ENCODE results near the gene OR6C3.
"Not testable (repeated sequence)": the region's sequence is repeated elsewhere in the genome, so short reads cannot be mapped to it uniquely, and the experiment has no call there.

OR6C3 gene

DNA sequence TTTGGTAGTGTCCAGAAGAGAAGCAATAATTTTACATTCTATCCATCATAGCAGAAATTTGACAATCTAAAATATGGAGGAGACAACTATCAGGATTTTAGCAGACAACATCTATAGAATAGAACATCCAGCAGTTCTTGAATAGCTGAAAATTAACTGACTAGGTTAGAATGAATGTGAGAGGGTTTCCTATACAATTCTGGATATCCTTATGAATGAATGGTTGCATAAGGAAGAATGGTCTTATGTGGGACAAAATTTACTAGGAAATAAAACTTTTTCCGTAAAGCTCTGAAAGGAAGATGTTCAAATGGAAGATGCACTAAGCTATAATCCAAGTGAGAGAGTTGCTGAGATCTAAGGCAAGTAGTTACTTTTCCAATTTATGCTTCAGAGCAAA is at the start of gene OR6C3:
Gene OR6C3 (plus strand): TSS at position 301 of the 400 bp plus-strand sequence. CDS start 955 bp downstream, outside the sequence.
- no peak for DNase-seq (ENCODE audit: low spot score)

DNA sequence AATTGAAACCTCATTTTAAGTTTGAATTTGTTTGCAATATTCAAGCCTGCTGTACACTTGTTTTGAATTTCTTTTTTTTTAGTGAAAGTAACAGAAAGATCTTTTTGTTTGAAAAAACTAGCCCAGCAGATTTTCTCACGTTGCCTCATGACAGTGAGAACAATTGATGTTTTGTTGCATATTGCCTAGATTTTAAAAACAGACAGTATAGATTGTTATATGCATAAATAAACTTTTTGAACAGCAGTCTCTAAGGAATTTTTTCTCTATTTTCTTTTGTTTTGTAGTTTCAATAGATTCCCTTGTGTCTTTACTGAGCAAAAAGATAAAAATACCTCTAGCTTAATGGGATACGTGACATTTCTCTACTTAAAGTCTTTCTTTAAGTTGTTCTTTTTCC is 49.6 kb upstream of the OR6C3 start:
- no peak for DNase-seq (ENCODE audit: low spot score)

DNA sequence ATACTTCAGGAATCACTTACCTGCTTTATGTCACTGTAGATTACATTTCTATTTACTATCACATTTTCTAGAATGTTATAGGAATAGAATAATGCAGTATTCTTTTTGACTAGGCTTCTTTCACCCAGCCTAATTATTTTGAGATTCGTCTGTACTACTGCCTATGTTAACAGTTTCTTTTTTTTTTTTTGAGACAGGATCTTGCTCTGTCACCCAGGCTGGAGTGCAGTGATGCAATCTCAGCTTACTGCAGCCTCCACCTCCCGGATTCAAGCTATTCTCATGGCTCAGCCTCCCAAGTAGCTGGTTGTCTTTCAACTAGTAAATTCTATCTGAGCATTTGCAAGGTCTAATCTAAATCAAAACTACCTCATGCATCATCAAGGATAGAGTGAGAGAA is 40.5 kb upstream of the OR6C3 start:
- DNase-seq (ENCODE audit: low spot score) = no peak

DNA sequence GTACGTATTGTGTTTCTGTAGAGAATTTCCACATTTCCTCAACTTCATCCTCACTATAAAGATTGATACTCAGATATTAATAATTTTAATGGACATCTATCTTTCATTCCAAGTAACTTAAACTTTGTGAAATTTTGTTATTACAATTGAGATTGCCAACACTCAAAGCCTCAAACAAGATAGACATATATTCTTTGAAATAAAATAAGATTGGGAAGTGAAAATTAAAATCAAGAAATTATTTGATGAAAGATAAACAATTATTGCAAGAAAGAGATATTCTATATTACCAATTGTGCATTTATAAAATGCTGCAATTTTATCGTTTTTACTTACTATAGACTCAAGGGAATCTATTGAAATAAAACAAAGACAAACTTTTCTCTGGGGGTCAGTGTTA is 34.1 kb upstream of the OR6C3 start, which contains the start of gene OR6C6:
Gene OR6C6 (minus strand): TSS at position 101 of the 400 bp plus-strand sequence. CDS start 1,337 bp downstream, outside the sequence.
- no peak for DNase-seq (ENCODE audit: low spot score)

DNA sequence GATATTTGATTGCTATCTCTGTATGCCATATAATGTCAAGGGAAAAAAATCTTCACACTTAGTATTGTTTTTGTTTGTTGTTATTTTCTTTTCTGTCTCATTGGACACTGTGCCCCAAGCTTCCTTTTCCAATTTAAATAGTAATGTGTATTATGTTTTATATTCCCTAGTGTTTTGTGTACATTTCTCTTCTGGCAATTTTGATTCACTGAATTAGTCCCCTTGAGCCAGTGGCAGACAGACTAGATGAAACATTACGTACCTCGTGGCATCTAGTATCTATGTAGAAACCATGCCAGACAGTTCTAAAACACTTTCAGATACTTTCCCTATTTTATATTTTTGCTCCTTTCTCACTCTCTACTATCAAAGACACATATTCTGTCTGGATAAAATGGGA is 16.5 kb upstream of the OR6C3 start, which contains the start of gene OR6C1:
Gene OR6C1 (plus strand): TSS at position 301 of the 400 bp plus-strand sequence. CDS start 6,257 bp downstream, outside the sequence.
- DNase-seq (ENCODE audit: low spot score) = no peak

DNA sequence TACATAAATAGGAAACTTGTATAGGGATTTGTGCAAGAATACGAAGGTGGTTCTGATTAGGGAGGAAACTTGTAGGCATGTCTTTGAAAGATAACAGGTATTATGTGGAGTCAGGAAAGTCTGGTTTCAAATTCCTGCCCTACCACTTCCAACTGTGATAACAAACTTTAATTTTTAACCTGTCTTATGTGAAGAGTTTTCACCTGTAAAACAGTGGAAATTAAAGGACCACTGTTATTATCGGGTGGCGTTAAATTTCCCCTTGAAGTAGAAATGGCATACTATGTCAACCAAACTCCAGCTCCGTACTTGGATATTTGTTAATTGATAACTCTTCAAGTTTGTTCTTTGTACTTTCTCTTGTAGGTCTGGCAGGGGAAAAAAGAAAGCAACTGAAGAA is 10.3 kb upstream of the OR6C3 start:
- no peak for DNase-seq (ENCODE audit: low spot score)

DNA sequence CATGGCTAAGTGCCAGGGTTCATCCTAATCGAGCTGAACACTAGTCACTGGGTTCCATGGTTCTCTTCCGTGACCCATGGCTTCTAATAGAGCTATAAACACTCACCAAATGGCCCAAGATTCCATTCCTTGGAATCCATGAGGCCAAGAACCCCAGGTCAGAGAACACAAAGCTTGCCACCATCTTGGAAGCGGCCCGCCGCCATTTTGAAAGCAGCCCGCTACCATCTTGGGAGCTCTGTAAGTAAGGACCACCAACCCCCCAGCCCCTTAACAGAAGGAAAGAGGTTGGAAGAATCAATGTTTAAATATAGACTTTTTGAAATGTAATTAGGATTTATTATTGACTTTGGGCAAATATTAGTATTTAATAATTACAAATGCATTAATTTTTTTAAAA is 4.7 kb upstream of the OR6C3 start:
- not testable (repeated sequence) for DNase-seq (ENCODE audit: low spot score)

DNA sequence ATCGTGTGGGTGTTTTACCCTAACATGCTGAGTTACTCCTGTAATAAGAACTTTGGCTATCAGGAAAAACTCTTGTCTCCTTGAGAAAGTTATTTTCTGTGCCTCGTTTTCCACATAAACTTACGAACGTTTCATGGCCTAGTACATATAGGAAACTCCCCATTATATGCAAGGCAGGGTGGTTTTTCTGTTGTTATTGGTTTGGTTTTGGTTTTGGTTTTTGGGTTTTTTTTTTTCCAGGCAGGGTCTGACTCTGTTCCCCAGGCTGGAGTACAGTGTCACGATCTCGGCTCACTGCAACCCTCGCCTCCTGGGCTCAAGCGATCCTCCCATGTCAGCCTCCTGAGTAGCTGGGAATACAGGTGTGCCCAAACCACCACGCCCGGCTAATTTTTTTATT is 5.5 kb downstream of the OR6C3 start:
- no peak for DNase-seq (ENCODE audit: low spot score)

DNA sequence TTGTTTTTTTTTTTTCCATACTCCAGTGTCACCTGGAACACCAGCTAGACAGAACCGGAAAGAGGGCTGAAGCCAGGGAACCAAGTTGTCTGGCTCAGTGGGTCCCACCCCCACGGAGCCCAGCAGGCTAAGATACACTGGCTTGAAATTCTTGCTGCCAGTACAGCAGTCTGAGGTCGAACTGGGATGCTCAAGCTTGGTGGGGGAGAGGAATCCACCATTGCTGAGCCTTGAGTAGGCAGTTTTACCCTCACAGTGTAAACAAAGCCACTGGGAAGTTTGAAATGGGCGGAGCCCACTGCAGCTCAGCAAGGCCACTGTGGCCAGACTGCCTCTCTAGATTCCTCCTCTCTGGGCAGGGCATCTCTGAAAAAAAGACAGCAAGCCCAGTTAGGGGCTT is 24.8 kb downstream of the OR6C3 start:
- not testable (repeated sequence) for DNase-seq (ENCODE audit: low spot score)

DNA sequence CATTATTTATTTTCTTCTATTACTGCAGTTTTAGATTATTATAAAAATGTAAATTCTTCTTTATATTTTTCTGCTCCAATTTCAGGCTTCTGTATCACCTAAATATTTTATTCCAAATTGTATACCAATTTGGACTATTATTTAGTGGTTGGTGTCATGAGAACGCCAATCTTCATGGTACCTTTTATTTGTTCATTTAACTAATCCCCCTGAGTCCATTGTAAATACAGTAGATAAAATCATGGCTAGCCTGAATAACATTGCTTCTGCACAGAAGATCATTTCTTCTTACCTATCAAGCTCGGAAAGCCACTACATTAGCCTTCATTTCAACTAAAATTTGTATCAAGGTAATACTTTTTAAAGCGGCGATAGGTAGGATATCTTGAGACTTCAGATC is 32.1 kb downstream of the OR6C3 start, which contains the start of gene OR6C75:
Gene OR6C75 (plus strand): TSS at position 301 of the 400 bp plus-strand sequence. CDS start 2,136 bp downstream, outside the sequence.
- no peak for DNase-seq (ENCODE audit: low spot score)

DNA sequence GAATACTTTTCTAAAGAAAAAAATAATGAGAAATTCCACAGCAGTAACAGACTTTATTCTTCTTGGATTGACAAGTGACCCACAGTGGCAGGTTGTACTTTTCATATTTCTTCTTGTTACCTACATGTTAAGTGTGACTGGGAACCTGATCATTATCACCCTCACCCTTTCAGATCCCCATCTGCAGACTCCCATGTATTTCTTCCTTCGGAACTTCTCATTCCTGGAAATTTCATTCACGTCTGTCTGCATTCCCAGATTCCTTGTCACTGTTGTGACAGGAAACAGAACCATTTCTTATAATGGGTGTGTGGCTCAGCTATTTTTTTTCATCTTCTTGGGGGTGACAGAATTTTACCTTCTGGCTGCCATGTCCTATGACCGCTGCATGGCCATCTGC is 34.5 kb downstream of the OR6C3 start:
- DNase-seq (ENCODE audit: low spot score) = no peak

DNA sequence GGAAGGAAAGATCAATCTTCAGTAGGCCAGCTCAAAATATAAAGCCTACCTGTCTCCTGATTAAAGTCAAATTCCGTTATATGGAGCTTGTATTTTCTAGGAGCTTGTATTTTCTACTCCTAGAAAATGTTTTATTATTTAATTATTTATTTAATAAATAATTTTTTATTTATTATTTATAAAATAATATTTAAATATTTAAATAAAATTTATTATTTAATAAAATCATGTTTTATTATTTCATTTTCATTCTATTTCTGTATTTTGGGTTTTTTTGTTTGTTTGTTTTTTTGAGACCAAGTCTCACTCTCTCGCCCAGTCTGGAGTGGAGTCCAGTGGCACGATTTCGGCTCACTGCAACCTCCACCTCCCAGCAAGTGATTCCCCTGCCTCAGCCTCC is 42.0 kb downstream of the OR6C3 start:
- no peak for DNase-seq (ENCODE audit: low spot score)

All from AG20443 (cell line).